ENCODE results near the gene MYO15A. TPM values are rescaled to one million over a fixed set of nuclear protein-coding genes. Genes with fewer than 3 reads are reported as not detected.

MYO15A gene
- total and polyA plus RNA-seq, 2 experiments from 2014 or later, result 1.0 to 2.2 TPM

DNA sequence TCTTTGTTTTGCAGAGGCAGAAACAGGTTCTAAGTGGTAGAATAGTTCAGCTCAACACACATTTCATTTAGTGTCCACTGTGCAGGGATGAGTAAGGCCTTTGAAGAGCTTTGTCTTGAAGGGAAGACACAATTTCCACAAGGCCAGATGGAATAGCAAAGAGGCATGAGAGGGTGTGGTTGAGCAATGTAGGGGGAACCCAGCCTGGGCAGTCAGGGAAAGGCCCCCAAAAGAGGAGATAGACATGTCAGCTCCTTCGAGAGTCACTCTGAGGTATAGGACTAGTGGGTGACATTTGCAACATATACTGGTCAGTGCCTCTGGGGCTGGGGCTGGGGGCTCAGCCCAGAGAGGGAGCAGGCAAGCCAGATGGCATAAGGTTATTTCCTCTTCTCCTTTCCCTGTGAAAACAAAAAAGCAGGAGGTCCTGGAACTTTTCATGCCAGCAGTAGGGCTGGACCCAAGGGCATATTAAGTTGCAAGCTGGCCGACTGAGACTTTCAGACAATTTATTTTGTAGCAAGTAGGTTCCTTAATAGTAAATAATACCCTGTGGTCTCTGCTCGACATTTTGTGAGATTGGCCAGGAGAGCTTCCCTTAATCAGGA is 82.2 kb downstream of the MYO15A start:
- Histone ChIP-seq H3K79me2 (replicated peaks; ENCODE audit: insufficient read depth) (peaks cover 100% of the 10 kb centered on the region), H3K4me2 (no peak overlapping the region), H3K27ac (ENCODE audit: low read depth) (peak overlapping the region; percentile 79), H3K27me3 (ENCODE audit: insufficient read depth) (no peaks in the 10 kb centered on the region), H3K4me1 (ENCODE audit: insufficient read depth) (peaks cover 25% of the 10 kb centered on the region), H4K20me1 (replicated peaks; ENCODE audit: insufficient read depth) (peaks cover 78% of the 10 kb centered on the region), H3K9me2 (ENCODE audit: insufficient read depth) (no peaks in the 10 kb centered on the region), H2AFZ (no peak overlapping the region), H3K36me3 (ENCODE audit: insufficient read depth) (peaks cover 14% of the 10 kb centered on the region), H3F3A (replicated peaks; ENCODE audit: low read depth) (peaks cover 13% of the 10 kb centered on the region; the same call in 1 of the 2 replicates), H3K4me3 (no peak overlapping the region)
- no peaks in the 10 kb centered on the region for H3K9me3 Mint-ChIP-seq
- TF ChIP-seq JUNB (IDR thresholded peaks at IDR 0.05; ENCODE audit: unreplicated experiment) (no peak), REST (IDR thresholded peaks at IDR 0.05; ENCODE audit: unreplicated experiment) (no peak), POLR2AphosphoS5 (IDR thresholded peaks at IDR 0.05; ENCODE audit: low read depth) (no peak), CREB1 (CRISPR knock-in tag; IDR thresholded peaks at IDR 0.05; ENCODE audit: low read depth) (no peak), ZNF331 (CRISPR knock-in tag; IDR thresholded peaks at IDR 0.05; ENCODE audit: low read depth) (no peak), STAT1 (IDR thresholded peaks at IDR 0.05; ENCODE audit: unreplicated experiment) (no peak), NANOG (IDR thresholded peaks at IDR 0.05; ENCODE audit: borderline replicate concordance) (no peak), ZNF114 (CRISPR knock-in tag; IDR thresholded peaks at IDR 0.05) (no peak), CTCF (conservative IDR thresholded peaks at IDR 0.05; ENCODE audit: low read depth in 2 of 2) (no peak), EZH2phosphoT487 (IDR thresholded peaks at IDR 0.05; ENCODE audit: unreplicated experiment) (no peak), EZH2 (IDR thresholded peaks at IDR 0.05; ENCODE audit: low read depth, unreplicated experiment) (no peak)
- TF ChIP-seq, protein P1, sequence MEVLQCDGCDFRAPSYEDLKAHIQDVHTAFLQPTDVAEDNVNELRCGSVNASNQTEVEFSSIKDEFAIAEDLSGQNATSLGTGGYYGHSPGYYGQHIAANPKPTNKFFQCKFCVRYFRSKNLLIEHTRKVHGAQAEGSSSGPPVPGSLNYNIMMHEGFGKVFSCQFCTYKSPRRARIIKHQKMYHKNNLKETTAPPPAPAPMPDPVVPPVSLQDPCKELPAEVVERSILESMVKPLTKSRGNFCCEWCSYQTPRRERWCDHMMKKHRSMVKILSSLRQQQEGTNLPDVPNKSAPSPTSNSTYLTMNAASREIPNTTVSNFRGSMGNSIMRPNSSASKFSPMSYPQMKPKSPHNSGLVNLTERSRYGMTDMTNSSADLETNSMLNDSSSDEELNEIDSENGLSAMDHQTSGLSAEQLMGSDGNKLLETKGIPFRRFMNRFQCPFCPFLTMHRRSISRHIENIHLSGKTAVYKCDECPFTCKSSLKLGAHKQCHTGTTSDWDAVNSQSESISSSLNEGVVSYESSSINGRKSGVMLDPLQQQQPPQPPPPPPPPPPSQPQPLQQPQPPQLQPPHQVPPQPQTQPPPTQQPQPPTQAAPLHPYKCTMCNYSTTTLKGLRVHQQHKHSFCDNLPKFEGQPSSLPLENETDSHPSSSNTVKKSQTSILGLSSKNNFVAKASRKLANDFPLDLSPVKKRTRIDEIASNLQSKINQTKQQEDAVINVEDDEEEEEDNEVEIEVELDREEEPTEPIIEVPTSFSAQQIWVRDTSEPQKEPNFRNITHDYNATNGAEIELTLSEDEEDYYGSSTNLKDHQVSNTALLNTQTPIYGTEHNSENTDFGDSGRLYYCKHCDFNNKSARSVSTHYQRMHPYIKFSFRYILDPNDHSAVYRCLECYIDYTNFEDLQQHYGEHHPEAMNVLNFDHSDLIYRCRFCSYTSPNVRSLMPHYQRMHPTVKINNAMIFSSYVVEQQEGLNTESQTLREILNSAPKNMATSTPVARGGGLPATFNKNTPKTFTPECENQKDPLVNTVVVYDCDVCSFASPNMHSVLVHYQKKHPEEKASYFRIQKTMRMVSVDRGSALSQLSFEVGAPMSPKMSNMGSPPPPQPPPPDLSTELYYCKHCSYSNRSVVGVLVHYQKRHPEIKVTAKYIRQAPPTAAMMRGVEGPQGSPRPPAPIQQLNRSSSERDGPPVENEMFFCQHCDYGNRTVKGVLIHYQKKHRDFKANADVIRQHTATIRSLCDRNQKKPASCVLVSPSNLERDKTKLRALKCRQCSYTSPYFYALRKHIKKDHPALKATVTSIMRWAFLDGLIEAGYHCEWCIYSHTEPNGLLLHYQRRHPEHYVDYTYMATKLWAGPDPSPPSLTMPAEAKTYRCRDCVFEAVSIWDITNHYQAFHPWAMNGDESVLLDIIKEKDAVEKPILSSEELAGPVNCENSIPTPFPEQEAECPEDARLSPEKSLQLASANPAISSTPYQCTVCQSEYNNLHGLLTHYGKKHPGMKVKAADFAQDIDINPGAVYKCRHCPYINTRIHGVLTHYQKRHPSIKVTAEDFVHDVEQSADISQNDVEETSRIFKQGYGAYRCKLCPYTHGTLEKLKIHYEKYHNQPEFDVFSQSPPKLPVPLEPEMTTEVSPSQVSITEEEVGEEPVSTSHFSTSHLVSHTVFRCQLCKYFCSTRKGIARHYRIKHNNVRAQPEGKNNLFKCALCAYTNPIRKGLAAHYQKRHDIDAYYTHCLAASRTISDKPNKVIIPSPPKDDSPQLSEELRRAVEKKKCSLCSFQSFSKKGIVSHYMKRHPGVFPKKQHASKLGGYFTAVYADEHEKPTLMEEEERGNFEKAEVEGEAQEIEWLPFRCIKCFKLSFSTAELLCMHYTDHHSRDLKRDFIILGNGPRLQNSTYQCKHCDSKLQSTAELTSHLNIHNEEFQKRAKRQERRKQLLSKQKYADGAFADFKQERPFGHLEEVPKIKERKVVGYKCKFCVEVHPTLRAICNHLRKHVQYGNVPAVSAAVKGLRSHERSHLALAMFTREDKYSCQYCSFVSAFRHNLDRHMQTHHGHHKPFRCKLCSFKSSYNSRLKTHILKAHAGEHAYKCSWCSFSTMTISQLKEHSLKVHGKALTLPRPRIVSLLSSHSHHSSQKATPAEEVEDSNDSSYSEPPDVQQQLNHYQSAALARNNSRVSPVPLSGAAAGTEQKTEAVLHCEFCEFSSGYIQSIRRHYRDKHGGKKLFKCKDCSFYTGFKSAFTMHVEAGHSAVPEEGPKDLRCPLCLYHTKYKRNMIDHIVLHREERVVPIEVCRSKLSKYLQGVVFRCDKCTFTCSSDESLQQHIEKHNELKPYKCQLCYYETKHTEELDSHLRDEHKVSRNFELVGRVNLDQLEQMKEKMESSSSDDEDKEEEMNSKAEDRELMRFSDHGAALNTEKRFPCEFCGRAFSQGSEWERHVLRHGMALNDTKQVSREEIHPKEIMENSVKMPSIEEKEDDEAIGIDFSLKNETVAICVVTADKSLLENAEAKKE (CRISPR knock-in tag; IDR thresholded peaks at IDR 0.05), result no peak
- TF ChIP-seq, protein P2, sequence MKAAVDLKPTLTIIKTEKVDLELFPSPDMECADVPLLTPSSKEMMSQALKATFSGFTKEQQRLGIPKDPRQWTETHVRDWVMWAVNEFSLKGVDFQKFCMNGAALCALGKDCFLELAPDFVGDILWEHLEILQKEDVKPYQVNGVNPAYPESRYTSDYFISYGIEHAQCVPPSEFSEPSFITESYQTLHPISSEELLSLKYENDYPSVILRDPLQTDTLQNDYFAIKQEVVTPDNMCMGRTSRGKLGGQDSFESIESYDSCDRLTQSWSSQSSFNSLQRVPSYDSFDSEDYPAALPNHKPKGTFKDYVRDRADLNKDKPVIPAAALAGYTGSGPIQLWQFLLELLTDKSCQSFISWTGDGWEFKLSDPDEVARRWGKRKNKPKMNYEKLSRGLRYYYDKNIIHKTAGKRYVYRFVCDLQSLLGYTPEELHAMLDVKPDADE (IDR thresholded peaks at IDR 0.05), result no peak
- peak overlapping the region; percentile 41; the same call in 1 of the 2 replicates for H3K27ac Mint-ChIP-seq
- peaks cover 48% of the 10 kb centered on the region for H3K36me3 Mint-ChIP-seq (ENCODE audit: low read depth)
- ATAC-seq, result no peak
- H3K4me3 Mint-ChIP-seq, result no peak overlapping the region
- H3K4me1 Mint-ChIP-seq, result peaks cover 31% of the 10 kb centered on the region
- peaks cover 4% of the 10 kb centered on the region for H3K27me3 Mint-ChIP-seq (ENCODE audit: insufficient read depth, low read depth, poor library complexity)
- no peak for DNase-seq (ENCODE audit: low spot score)

Data from GM23338 (cell line).